Endodermal cell (in vitro differentiated cells): ENCODE data around the gene BHLHA15. TPM values are rescaled to one million over a fixed set of nuclear protein-coding genes. Genes with fewer than 3 reads are reported as not detected.

Experiments used
- DNase-seq: peaks from one replicate; pipeline ENCODE4 v3.0.0-alpha.2; 2017
- H3K27ac ChIP-seq: 2 replicates; pipeline ENCODE4 v1.5.1; 2013; ENCODE audit warnings: mild to moderate bottlenecking, low read depth, low read length, moderate library complexity
- H3K27me3 ChIP-seq: 2 replicates; pipeline ENCODE4 v1.6.1; 2013; ENCODE audit warnings: mild to moderate bottlenecking, low read length, moderate library complexity; ENCODE audit not compliant: insufficient read depth, control insufficient read depth, poor library complexity, severe bottlenecking
- H3K36me3 ChIP-seq: 2 replicates; pipeline ENCODE4 v1.7.0; 2013; ENCODE audit warnings: mild to moderate bottlenecking, low read length, moderate library complexity; ENCODE audit not compliant: control insufficient read depth, insufficient read depth
- H3K4me1 ChIP-seq: one replicate; pipeline ENCODE4 v1.7.0; 2013; ENCODE audit warnings: low read length; ENCODE audit not compliant: control insufficient read depth, insufficient read depth
- H3K4me3 ChIP-seq: 2 replicates; pipeline ENCODE4 v1.5.1; 2013; ENCODE audit warnings: mild to moderate bottlenecking, low read length, moderate library complexity
- H3K9ac ChIP-seq: 2 replicates; pipeline ENCODE4 v1.6.1; 2013; ENCODE audit warnings: mild to moderate bottlenecking, low read length, moderate library complexity; ENCODE audit not compliant: poor library complexity, severe bottlenecking; ENCODE audit errors: extremely low read depth
- H3K9me3 ChIP-seq: 2 replicates; pipeline ENCODE4 v1.6.1; 2013; ENCODE audit warnings: mild to moderate bottlenecking, low read length, moderate library complexity; ENCODE audit not compliant: control insufficient read depth
- H3K27ac Mint-ChIP-seq: 2 replicates; pipeline ENCODE4 v1.8.0; 2020; ENCODE audit warnings: mixed read lengths
- H3K27me3 Mint-ChIP-seq: 2 replicates; pipeline ENCODE4 v1.8.0; 2021; ENCODE audit warnings: mild to moderate bottlenecking, mixed read lengths; ENCODE audit not compliant: insufficient read depth
- H3K36me3 Mint-ChIP-seq: 2 replicates; pipeline ENCODE4 v1.8.0; 2020; ENCODE audit warnings: low read depth, mixed read lengths
- H3K4me1 Mint-ChIP-seq: 2 replicates; pipeline ENCODE4 v1.8.0; 2020; ENCODE audit warnings: mixed read lengths
- H3K4me3 Mint-ChIP-seq: 2 replicates; pipeline ENCODE4 v1.8.0; 2020; ENCODE audit warnings: mild to moderate bottlenecking, moderate library complexity, mixed read lengths
- H3K9me3 Mint-ChIP-seq: 2 replicates; pipeline ENCODE4 v1.8.0; 2020; ENCODE audit warnings: mild to moderate bottlenecking, mixed read lengths
- CTCF ChIP-seq: fragments of 200-600 bp; sonication (generic); conservative IDR thresholded peaks from 2 replicates; pipeline ENCODE4 v1.5.0; 2021; ENCODE audit warnings: antibody characterized with exemption, mild to moderate bottlenecking
- WGBS, 2 experiments: methylation state at CpG; one replicate each; pipeline versions ENCODE4 v1.1.5 to v1.1.7; 2013; ENCODE audit warnings: missing lambda C conversion rate in 2 of 2, mixed read lengths in 1 of 2; ENCODE audit not compliant: insufficient coverage in 1 of 2, insufficient read length in 1 of 2; 5-methylcytosine and 5-hydroxymethylcytosine counted together
- total RNA-seq, 2 donors: library from RNA; stranded (reverse); fragmentation: NEBNext Ultra II Directional in 1 of 2; extraction: Animal tissue kit (Norgen Biotek cat#: 25700) in 1 of 2; gene quantifications; 2 replicates in 1 of 2; 3 replicates in 1 of 2; pipeline ENCODE4 v1.2.1, GENCODE V29; 2021

Gene BHLHA15
- total RNA-seq, 2 donors from 2014 or later = 0.86 to 0.95 TPM

GRCh38 chr7:98223898-98224700, 12.9 kb downstream of the BHLHA15 start:
- 93 to 94% methylated on average over 9 to 21 of the region's 21 CpGs for WGBS, 2 experiments
- Mint-ChIP-seq H3K36me3 (peaks cover 12% of the 10 kb centered on the region), H3K4me1 (no peaks in the 10 kb centered on the region), H3K27me3 (no peaks in the 10 kb centered on the region), H3K4me3 (no peak overlapping the region), H3K27ac (no peak overlapping the region), H3K9me3 (no peaks in the 10 kb centered on the region)
- peaks cover 4% of the 10 kb centered on the region for H3K36me3 ChIP-seq
- no peak overlapping the region for H3K9ac ChIP-seq
- H3K4me1 ChIP-seq = no peaks in the 10 kb centered on the region
- DNase-seq = no peak
- H3K27me3 ChIP-seq = no peaks in the 10 kb centered on the region
- H3K9me3 ChIP-seq = no peaks in the 10 kb centered on the region
- H3K4me3 ChIP-seq = no peak overlapping the region
- no peak for TF ChIP-seq CTCF
- no peak overlapping the region for H3K27ac ChIP-seq

GRCh38 chr7:98224701-98225181, 13.5 kb downstream of the BHLHA15 start:
- H3K4me1 Mint-ChIP-seq = no peaks in the 10 kb centered on the region
- WGBS, 2 experiments = 92% methylated on average over 7 to 21 of the region's 21 CpGs
- H3K27me3 Mint-ChIP-seq = no peaks in the 10 kb centered on the region
- peaks cover 4% of the 10 kb centered on the region for H3K36me3 ChIP-seq
- no peak for TF ChIP-seq CTCF
- H3K27me3 ChIP-seq = no peaks in the 10 kb centered on the region
- no peak overlapping the region for H3K9ac ChIP-seq
- H3K9me3 Mint-ChIP-seq = no peaks in the 10 kb centered on the region
- H3K27ac ChIP-seq = no peak overlapping the region
- H3K4me3 Mint-ChIP-seq = no peak overlapping the region
- peaks cover 12% of the 10 kb centered on the region for H3K36me3 Mint-ChIP-seq
- no peaks in the 10 kb centered on the region for H3K4me1 ChIP-seq
- H3K9me3 ChIP-seq = no peaks in the 10 kb centered on the region
- H3K4me3 ChIP-seq = no peak overlapping the region
- DNase-seq = no peak
- no peak overlapping the region for H3K27ac Mint-ChIP-seq

- no peak overlapping the region for H3K9ac ChIP-seq
- H3K36me3 ChIP-seq = peaks cover 4% of the 10 kb centered on the region
- H3K4me3 ChIP-seq = no peak overlapping the region
- no peak overlapping the region for H3K27ac ChIP-seq
- H3K9me3 ChIP-seq = no peaks in the 10 kb centered on the region
- H3K27me3 ChIP-seq = no peaks in the 10 kb centered on the region
- 89 to 98% methylated on average over 7 to 16 of the region's 16 CpGs for WGBS, 2 experiments
- no peak for DNase-seq
- no peak overlapping the region for H3K4me3 Mint-ChIP-seq
- H3K4me1 Mint-ChIP-seq = no peaks in the 10 kb centered on the region
- peaks cover 14% of the 10 kb centered on the region for H3K36me3 Mint-ChIP-seq
- no peak for TF ChIP-seq CTCF
- H3K27ac Mint-ChIP-seq = no peak overlapping the region
- H3K9me3 Mint-ChIP-seq = no peaks in the 10 kb centered on the region
- H3K27me3 Mint-ChIP-seq = no peaks in the 10 kb centered on the region
- no peaks in the 10 kb centered on the region for H3K4me1 ChIP-seq
Observed at GRCh38 chr7:98225913-98226614, 14.8 kb downstream of the BHLHA15 start.
